HUDEP-2 (cell line): Measurements from ENCODE around the gene KIAA1328.

Source experiments
- DNase-seq, 76 experiments: peaks; one replicate each; lab custom pipeline; 2025; ENCODE audit not compliant: unreplicated experiment in 76 of 76; lab: John Stamatoyannopoulos, UW

Gene KIAA1328

DNA sequence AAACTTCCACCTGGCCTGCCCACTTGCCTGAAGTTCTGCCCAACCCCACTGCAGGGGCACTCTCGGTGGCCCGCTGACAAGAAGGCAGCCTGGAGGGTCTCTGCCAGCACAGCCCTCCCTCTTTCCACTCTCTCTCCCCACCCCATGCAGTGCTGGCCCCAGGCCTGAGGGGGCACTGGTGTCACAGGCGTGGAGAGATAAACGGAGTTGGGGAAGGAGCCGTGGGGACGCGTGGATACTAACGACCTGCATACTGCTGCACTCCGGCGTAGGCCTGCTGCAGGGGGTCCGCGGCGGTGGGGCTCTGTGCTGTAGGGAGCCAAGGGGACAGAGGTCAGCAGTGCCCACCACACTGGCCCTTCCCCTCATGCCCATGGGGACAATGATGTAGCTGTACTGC, 437.4 kb downstream of the KIAA1328 start:
- no peak for DNase-seq

DNA sequence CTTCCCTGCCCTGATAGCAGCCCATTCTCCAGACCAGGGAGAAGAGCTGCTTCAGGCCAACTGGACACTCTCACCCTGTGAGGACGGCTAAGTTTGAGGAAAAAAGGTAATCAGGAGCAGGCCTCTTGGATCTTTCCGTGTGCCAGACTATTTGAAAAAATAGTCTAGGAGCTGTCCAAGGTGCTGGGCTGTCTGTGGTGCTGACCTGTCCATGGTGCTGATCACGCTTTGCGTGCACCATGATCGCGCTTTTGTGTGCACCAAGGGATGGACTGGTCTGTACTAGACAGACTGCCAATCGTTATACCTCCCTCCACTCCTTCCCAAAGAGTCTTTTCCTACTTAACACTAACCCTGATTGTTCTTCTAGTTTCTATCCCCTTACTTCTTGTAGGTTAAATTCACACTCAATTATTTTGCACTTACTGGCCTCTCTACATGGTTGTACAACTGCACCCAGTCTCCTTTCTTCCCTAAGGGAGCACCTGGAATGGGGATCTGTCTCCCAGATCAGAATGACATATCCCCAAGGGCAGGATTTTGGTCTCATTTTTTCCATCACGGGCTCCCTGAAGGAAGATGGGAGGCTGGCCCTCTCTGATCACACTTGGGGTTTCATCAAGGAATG, 441.2 kb downstream of the KIAA1328 start:
- DNase-seq: peak in 44 of 76 experiments; percentile 0 to 67 (median 30)

GRCh38 chr18:37270666-37271052, 441.7 kb downstream of the KIAA1328 start:
- DNase-seq: no peak

- no peak for DNase-seq
Measured at GRCh38 chr18:37272226-37272625, 443.3 kb downstream of the KIAA1328 start.

DNA sequence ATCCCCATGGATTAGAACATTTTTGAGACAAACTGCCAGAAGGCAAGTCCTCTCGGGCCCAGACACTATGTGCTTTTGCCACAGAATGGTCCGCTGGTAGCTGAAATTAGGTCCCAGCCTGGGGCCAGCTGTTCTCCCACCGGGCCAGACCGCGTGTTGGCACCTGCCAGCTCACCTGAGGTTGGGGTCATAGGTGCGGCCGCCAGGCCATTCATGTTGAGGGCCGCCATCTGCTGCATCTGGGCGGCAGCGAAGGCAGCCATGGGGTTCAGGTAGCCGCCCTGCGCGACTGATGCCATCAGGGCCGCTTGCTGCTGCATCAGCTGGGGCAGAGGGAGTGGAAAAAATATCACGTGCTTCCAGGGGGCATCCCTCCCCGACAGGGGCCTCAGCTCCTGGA, 443.9 kb downstream of the KIAA1328 start:
- no peak for DNase-seq

DNA sequence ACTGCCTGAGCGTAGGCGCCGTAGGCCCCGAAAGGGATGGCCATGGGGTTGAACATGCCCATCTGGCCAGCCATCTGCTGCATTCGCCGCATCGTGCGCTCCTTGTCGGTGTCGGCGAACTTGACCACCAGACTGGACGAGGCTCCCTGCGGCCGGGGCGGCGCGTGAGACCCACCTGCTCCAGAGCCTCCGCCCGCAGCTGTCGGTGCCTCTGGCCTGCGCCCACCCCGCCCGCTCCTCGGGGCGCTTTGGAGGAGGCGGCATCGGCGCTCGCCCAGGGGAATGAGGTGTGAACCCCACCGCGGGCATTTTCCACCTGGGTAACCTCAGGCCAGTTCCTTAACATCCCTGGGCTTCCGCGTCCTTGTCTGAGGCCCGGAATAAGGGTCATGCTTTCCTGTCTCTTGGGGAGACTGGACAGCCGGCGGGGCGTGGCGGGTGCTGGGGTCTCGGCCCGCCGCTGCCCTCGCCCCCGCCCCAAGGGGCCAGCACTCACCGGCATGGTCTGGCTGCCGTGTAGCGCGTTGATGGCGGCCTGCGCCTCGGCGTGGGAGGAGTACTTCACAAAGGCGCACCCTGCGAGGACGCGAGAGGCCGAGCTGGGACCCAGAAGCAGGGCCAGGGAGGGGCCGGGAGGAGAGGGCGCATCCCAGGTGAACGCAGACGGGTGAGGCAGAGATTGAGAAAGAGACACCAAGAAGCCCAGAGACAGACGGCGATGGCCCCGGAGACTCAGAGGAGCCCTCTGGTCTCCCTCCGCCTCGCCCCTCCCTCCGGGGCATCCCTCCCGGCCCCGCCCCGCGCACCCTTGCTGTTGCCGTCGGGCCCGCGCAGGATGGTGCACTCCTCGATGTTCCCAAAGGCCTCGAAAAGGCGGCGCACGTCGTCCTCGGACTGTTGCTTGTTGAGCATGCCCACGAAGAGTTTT, 445.6 kb downstream of the KIAA1328 start:
- DNase-seq: no peak

GRCh38 chr18:37275237-37275741, 446.4 kb downstream of the KIAA1328 start:
- DNase-seq: no peak

DNA sequence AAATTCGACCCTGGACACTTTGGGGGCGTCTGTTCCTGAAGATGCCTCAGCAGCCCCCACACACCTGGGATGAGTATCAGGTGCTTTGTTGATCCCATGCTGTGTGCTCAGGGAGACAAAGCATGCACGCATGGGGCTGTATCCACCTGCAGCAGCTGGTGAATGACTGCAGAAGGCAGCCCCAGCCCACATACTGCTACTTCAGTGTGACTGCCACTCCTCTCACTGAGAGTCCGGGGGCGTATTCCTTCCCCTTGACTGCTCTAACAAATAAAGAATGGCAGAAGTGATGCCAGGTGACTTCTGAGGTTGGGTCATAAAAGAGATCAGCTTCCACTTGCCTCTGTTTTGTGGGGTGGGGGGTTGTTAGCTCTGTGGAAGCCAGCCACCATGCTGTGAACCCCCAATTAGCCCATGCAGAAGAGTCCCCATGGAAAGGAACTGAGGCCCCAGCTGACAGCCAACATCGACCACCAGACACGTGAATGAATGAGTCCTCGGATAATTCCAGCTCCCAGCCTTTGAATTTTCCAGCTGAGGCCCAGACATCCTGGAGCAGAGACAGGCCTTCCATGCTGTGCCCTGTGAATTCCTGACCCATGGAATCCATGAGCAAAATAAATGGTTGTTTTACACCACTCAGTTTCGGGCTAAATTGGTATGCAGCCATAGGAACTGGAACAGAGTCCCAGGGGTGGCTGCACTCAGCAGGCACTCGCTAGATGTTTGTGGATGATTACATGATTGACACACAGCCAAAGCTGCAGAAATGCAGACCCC, 447.4 kb downstream of the KIAA1328 start:
- no peak for DNase-seq

GRCh38 chr18:37277804-37278203, 448.9 kb downstream of the KIAA1328 start:
- DNase-seq: no peak
